ENCODE measurements around the gene FAM120A.
"Not testable (repeated sequence)": the region's sequence is repeated elsewhere in the genome, so short reads cannot be mapped to it uniquely, and the experiment has no call there.

FAM120A gene

DNA sequence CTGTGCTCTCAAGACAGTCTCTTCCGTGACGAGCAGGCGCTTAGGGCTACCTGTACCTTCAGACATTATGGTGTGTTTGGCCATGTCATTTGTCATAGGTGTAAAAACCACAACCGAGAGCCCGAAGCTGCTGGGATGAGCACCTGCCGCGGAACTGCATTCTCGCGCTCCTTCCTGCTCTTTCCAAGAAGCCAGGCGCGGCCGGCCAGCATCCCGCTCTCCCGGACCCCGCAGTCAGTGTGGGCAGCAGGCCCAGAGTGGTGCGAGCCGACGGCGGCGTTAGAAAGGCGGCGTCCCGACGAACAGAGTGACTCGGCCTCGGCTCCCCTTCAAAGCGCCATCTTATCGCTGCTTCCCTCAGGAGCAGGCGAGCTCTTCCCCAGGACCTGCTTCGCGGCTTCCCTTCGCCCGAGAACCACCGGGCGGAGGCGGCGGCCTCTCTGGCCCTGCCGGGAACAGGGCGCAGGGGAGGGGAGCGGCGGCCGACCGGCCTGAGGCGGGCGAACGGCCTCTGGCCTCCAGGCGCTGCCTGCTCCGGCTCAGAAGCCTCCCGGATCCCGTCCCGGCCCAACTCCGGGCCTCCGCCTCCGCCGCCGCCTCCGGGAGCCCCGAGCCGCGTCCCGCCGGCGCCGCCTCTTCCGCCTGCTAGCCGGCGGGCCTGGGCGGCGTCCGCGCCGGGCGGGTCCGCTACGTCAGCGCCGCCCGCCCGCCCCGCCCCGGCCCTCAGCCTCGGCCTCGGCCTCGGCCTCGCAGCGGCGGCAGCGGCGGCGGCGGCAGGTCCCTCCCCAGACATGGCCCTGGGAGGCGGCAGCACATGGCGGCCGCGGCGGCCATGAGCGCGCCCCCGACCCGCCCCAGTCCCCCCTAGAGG lies at the start of gene FAM120A:
FAM120A (plus strand) TSS at position 741 of the 871 bp plus-strand sequence. CDS start 231 bp downstream, outside the sequence.
- DNase-seq (ENCODE audit: low read depth in 2 of 2) = peak; percentile 44 to 60

DNA sequence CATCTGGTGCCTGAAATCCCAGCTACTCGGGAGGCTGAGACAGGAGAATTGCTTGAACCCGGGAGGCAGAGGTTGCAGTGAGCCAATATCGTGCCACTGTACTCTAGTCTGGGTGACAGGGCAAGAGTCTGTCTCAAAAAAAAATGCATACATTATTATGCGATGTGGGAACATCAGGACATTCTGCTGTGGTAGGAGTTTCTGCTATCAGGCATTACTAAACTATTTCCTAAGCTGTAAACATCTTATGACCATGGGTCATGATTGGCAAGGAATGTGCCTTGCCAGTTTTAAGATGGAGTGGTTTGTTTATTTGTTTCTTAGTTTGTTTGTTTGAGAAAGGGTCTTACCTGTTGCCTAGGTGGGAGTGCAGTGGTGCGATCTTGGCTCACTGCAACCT lies 45.1 kb upstream of the FAM120A start:
- no peak for DNase-seq (ENCODE audit: low read depth in 2 of 2)

GRCh38 chr9:93413530-93413929 lies 38.0 kb upstream of the FAM120A start:
- no peak for DNase-seq (ENCODE audit: low read depth in 2 of 2)

DNA sequence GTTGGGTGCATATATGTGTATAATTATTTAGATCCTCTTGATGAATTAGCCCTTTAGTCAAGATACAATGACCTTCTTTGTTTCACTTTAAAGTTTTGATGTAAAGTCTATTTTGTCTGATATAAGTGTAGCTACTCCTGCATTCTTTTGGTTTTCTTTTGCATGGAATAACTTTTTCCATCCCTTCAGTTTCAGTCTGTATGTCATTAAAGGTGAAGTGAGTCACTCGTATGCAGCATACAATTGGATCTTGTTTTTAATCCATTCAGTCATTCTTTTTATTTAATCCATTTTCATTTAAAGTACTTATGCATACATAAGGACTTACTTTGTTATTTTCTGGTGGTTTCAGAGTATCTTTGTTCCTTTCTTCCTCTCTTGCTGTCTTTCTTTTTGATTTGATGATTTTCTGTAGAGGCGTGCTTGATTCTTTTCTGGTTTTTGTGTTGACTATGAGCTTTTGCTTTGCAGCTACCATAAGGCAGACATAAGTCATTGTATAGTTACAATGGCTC lies 36.3 kb upstream of the FAM120A start:
- DNase-seq (ENCODE audit: low read depth in 2 of 2) = no peak

- DNase-seq (ENCODE audit: low read depth in 2 of 2) = no peak
Measured at GRCh38 chr9:93416530-93417235, 34.8 kb upstream of the FAM120A start.

DNA sequence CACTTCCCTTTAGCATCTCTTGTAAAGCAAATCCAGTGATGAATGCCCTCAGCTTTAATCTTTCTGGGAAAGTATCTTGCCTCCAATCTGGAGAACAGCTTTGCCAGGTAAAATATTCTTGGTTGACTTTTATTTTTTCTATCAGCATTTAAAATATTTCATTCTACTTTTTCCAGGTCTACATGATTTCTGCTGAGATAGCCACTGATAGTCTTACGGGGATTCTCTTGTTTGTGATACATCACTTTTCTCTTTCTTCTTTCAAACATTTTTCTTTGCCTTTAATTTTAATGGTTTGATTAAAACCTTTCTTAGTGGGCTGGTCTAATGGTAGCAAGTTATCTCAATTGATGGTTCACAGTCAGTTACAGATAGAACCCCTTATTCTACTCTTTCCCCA lies 33.9 kb upstream of the FAM120A start:
- DNase-seq (ENCODE audit: low read depth in 2 of 2) = no peak

- no peak for DNase-seq (ENCODE audit: low read depth in 2 of 2)
Measured at GRCh38 chr9:93419023-93419422, 32.5 kb upstream of the FAM120A start.

DNA sequence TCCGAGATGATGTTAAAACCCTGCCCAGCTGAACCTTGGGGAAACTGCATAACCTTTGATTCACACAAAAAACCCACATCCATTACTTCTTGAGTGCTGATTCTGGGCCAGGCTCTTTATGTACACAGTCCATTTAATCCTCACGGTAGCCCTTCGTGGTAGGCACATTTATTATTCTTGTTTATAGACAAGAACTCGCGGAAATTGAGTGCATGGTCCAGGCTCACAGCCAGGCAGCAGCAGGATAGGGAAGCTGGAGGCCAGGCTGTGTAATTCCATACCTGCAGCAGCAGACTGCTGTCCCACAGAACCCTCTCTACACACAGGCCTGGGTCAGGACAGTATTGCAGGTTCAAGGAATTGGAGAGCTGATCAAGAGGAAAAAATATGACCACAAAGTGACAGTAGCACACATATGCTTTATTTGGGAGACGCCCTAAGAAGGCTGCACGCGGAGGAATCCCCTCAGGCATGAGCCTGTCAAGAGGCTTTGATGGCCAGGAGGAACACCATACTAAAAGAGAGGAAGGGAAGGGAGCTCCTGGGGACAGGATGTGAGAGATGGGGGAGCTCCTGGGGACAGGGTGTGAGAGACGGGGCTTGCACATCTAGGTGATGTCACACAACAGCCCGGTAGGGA lies 28.4 kb upstream of the FAM120A start:
- no peak for DNase-seq (ENCODE audit: low read depth in 2 of 2)

DNA sequence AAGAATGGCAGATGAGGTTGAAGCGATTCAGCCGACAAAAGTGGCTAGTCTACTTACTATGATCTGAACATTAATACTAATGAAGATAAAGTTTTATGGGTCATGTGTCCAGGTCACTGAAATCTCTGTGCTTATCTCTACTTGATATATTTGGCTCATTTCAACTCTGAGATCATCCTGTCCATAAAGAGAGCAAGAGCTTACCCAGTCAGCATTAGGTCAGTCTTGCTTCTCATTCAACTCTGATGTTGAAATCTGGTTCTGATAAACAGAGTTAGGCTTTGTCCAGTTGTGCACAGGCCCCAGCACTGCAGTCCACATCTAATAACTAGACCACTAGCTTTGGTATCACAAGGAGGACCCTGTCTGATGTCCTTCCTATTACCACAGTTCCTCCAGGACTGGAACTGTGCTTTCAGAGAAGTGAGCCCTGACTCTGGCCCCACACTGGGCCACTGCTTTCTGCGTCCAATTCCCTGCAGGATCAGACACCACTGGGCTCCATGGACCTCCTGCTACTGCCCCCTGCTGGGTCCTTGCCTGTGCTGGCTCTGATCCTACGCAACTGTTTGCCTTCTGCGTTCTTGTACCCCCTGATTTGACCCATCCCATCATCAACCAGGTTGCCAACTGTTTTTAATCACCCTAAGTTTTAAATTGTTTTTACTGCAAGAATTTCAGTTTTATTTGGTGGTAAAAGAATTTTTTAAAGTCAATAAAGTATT lies 23.7 kb upstream of the FAM120A start:
- DNase-seq (ENCODE audit: low read depth in 2 of 2) = no peak

GRCh38 chr9:93431539-93432105 lies 19.9 kb upstream of the FAM120A start:
- DNase-seq (ENCODE audit: low read depth in 2 of 2) = no peak

DNA sequence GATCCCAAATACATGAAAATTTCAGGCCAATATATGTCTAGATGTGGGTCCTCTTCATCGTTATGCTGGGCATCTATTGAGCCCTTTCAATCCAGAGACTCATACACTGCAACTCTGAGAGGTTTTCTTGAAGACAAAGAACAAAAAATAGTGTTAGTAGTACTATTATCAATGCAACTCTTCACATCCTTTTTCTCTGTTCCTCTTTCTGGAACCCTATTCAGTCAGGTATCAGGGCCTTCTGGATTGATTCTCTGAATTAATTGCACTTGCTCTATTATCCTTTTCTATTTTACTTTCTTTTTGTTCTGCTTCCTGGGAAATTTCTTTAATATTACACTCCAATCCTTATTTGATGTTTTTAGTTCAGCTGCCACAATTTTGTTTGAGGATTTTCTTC lies 18.5 kb upstream of the FAM120A start:
- DNase-seq (ENCODE audit: low read depth in 2 of 2) = no peak

- DNase-seq (ENCODE audit: low read depth in 2 of 2) = no peak
Measured at GRCh38 chr9:93434056-93434455, 17.4 kb upstream of the FAM120A start.

DNA sequence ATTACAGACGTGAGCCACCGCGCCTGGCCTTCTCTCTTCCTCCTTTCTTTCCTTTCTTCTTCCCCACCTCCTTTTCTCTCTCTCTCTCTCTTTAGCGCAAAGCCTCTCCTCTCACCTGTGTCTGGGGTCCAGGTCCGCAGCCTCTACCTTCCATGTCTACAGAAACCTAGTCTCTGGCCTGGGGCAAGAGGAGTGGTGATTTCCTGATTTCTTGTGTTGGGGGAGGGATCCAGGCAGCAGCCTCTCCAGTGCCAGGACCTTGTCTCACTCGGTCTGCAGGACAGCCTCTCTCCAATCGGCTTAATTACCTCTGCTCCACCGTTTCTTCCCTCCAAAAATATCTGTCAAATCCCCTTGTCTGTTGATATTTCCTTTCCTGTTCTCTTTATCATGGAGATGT lies 16.1 kb upstream of the FAM120A start:
- no peak for DNase-seq (ENCODE audit: low read depth in 2 of 2)

GRCh38 chr9:93436218-93436617 lies 15.3 kb upstream of the FAM120A start:
- no peak for DNase-seq (ENCODE audit: low read depth in 2 of 2)

- DNase-seq (ENCODE audit: low read depth in 2 of 2) = no peak
Measured at GRCh38 chr9:93436655-93437407, 14.7 kb upstream of the FAM120A start.

GRCh38 chr9:93437996-93438395 lies 13.5 kb upstream of the FAM120A start:
- no peak for DNase-seq (ENCODE audit: low read depth in 2 of 2)

DNA sequence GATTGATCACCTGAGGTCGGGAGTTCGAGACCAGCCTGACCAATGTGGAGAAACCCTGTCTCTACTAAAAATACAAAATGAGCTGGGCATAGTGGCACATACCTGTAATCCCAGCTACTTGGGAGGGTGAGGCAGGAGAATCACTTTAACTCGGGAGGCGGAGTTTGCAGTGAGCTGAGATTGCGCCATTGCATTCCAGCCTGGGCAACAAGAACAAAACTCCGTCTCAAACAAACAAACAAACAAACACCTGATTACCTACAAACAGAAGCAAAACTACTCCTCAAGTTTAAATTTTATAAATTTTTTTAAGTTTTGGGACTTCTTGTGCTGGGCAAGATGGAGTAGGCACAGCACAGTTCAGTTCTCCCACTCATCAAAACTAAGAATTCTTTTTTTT lies 12.2 kb upstream of the FAM120A start:
- DNase-seq (ENCODE audit: low read depth in 2 of 2) = not testable (repeated sequence)

- no peak for DNase-seq (ENCODE audit: low read depth in 2 of 2)
Measured at GRCh38 chr9:93440896-93441580, 10.4 kb upstream of the FAM120A start.

GRCh38 chr9:93446073-93446472 lies 5.4 kb upstream of the FAM120A start:
- DNase-seq (ENCODE audit: low read depth in 2 of 2) = no peak

DNA sequence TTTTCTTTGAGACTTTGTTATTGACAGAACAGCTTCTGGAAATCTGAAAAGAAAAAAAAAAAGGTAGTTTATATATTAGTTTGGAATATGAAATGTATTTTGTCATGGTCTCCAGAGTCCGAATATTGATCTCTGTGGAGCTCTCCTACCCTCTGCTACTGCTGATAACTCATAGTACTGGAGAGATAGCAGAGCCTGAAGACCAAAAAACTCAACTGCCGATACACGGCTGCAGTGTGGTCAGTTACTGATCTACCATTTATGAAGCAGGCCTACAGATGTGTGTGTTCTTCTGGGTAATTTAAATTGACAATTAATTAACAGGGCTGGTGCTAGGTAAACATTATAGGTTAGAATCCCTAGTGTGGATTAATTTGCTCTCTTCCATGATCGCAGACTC lies 3.8 kb upstream of the FAM120A start:
- no peak for DNase-seq (ENCODE audit: low read depth in 2 of 2)
